Calu3 (cell line): Measurements from ENCODE around the gene CDRT4. TPM values are rescaled to one million over a fixed set of nuclear protein-coding genes. Genes with fewer than 3 reads are reported as not detected.
"Not testable (repeated sequence)": the region's sequence is repeated elsewhere in the genome, so short reads cannot be mapped to it uniquely, and the experiment has no call there.

ENCODE experiments used
- BruUV-seq: library from RNA; stranded (reverse); fragments of 400-500 nt; replicated peaks from 2 replicates; lab custom pipeline; 2021; lab: Mats Ljungman, UMichigan
- CTCF ChIA-PET: fragments of 300-600 bp; sonication (Branson Sonifier 250); formaldehyde crosslinking; loops from one replicate; lab custom pipeline; 2022; ENCODE audit warnings: antibody characterized with exemption; lab: Charles Lee
- DNase-seq: peaks from one replicate; pipeline ENCODE4 v3.0.0; 2022
- H3K27ac Mint-ChIP-seq: one replicate; pipeline ENCODE4 v1.8.0; 2022; ENCODE audit warnings: mixed read lengths; ENCODE audit not compliant: unreplicated experiment
- H3K27me3 Mint-ChIP-seq: one replicate; pipeline ENCODE4 v1.8.0; 2022; ENCODE audit warnings: mixed read lengths; ENCODE audit not compliant: unreplicated experiment
- H3K36me3 Mint-ChIP-seq: one replicate; pipeline ENCODE4 v1.8.0; 2022; ENCODE audit warnings: mild to moderate bottlenecking, moderate library complexity, mixed read lengths; ENCODE audit not compliant: insufficient read depth, unreplicated experiment
- H3K4me1 Mint-ChIP-seq: one replicate; pipeline ENCODE4 v1.8.0; 2022; ENCODE audit warnings: mild to moderate bottlenecking, low read depth, mixed read lengths; ENCODE audit not compliant: unreplicated experiment
- H3K4me3 Mint-ChIP-seq: one replicate; pipeline ENCODE4 v1.8.0; 2022; ENCODE audit warnings: mild to moderate bottlenecking, low read depth, moderate library complexity, mixed read lengths; ENCODE audit not compliant: unreplicated experiment
- H3K9me3 Mint-ChIP-seq: one replicate; pipeline ENCODE4 v1.8.0; 2022; ENCODE audit warnings: low read depth, mixed read lengths; ENCODE audit not compliant: unreplicated experiment
- CTCF ChIP-seq: fragments of 200-600 bp; IDR thresholded peaks from one replicate; pipeline ENCODE4 v1.8.0; 2022; ENCODE audit warnings: antibody characterized with exemption; ENCODE audit not compliant: unreplicated experiment
- intact Hi-C: fragments of 100-400 bp; cut with micrococcal nuclease; formaldehyde crosslinking; loops from one replicate; pipeline ENCODE4 v1.10.0; 2022; ENCODE audit not compliant: unreplicated experiment
- total RNA-seq: library from RNA; stranded (reverse); gene quantifications from 2 replicates; pipeline ENCODE4 v1.2.3, GENCODE V29; 2022

The CDRT4 gene
- total RNA-seq, 1 experiment from 2014 or later, result 2.8 TPM

DNA sequence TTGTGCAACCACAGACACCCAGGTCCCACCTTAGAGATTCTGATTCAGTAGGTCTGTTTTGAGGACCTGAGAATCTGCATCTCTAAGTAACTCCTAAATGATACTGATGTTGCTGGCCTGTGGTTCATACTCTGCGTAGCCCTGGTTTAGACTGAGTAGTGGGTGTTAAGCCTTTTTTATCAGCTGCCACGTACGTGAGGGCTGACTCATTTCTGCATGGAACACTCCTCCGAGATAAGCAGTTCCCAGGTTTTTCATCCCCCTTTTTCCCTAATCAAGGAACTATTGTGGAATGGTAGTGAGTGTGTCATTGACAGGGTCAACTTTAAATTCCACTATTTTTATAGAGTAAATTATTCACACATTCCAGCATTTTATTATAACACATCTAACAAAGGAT is 26.1 kb downstream of the CDRT4 start:
- Mint-ChIP-seq H3K36me3 (no peaks in the 10 kb centered on the region), H3K4me3 (no peak overlapping the region), H3K27me3 (no peaks in the 10 kb centered on the region), H3K4me1 (peaks cover 9% of the 10 kb centered on the region), H3K27ac (no peak overlapping the region), H3K9me3 (no peaks in the 10 kb centered on the region)
- intact Hi-C loops, result no loop called here
- DNase-seq, result no peak
- no TSS peak for BruUV-seq
- TF ChIP-seq CTCF, result no peak
- CTCF ChIA-PET, result no interaction called here

DNA sequence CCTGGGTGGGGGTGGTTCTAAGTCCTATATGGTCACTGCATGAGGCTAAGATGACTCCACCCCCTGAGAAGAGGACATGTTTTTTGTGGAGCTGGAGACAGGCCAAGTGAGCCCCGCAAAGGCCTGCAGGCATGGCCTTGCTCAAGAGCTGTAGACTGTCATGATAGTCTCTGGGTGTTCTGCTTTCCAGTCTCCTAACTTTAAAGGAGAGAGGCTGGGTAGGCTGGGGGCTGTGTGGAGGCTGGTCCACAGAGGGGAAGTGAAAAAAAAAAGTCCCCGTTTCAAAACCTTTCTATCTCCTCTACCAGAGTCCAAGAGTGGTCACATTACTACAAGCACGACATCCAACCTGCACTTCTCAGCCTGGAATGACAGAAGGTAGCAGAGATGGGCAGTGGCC is 27.1 kb downstream of the CDRT4 start:
- no peaks in the 10 kb centered on the region for H3K27me3 Mint-ChIP-seq
- TF ChIP-seq CTCF, result no peak
- no peak overlapping the region for H3K27ac Mint-ChIP-seq
- no peak overlapping the region for H3K4me3 Mint-ChIP-seq
- peaks cover 9% of the 10 kb centered on the region for H3K4me1 Mint-ChIP-seq
- no peaks in the 10 kb centered on the region for H3K36me3 Mint-ChIP-seq
- intact Hi-C loops, result no loop called here
- no peaks in the 10 kb centered on the region for H3K9me3 Mint-ChIP-seq
- CTCF ChIA-PET, result no interaction called here
- BruUV-seq, result no TSS peak
- no peak for DNase-seq

DNA sequence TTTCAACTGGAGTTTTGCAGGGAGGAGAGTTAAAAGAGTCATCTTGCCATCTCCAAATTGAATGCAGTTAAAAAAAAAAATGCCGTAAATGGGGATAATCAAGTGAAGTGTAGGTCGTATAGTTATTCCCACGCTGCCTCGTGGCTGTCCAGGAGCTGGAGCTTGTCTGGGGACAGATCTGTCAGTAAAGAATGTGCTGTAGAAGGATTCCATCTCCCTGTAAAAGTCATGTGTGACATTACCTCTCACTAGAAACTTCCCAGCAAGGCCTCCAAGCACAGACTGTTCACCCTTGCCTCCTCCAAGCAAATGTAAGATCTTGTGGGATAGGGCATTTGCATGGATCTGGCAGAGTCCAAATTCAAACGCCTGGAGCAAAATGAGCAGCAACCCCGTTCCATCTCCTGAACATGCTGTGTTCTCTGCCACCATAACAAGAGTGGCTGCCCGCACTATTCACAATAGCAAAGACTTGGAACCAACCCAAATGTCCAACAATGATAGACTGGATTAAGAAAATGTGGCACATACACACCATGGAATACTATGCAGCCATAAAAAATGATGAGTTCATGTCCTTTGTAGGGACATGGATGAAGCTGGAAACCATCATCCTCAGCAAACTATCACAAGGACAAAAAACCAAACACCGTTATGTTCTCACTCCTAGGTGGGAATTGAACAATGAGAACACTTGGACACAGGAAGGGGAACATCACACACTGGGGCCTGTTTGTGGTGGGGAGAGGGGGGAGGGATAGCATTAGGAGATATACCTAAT is 28.0 kb downstream of the CDRT4 start:
- DNase-seq, H3K4me3 Mint-ChIP-seq, H3K27ac Mint-ChIP-seq, H3K36me3 Mint-ChIP-seq, BruUV-seq, H3K27me3 Mint-ChIP-seq, intact Hi-C loops, H3K4me1 Mint-ChIP-seq, CTCF ChIA-PET, H3K9me3 Mint-ChIP-seq: not testable (repeated sequence)

DNA sequence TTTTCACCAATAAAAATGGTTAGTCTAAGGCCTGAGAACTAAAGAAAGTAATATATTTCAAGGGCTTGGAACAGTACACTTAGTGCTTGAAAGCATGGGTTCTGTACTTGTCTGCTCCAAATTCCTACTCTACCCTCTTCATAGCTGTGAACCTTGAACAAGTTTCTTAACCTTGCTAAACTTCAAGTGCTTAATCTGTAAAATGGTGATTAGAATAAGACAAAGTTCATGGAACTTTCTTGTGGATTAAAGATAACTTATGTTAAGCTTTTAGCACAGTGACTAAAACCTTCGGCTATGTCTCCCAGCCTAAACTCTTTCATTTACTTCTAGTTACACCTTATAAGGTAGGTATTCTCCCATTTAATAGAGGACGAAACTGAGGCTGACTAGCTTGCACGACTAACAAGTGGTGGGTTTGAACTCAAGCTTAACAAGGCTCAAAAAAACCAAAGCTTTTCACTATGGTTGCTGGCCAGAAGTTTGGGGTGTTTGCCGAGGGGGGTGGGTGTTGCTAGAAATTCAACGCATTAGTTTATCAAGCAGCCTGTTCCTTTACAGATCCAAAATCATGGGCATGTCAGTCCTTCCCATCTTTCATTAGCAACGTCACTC is 28.8 kb downstream of the CDRT4 start:
- Mint-ChIP-seq H3K36me3 (no peaks in the 10 kb centered on the region), H3K27ac (no peak overlapping the region), H3K9me3 (no peaks in the 10 kb centered on the region), H3K4me3 (no peak overlapping the region), H3K4me1 (peaks cover 9% of the 10 kb centered on the region), H3K27me3 (no peaks in the 10 kb centered on the region)
- no peak for DNase-seq
- CTCF ChIA-PET, result no interaction called here
- TF ChIP-seq CTCF, result no peak
- intact Hi-C loops, result no loop called here
- BruUV-seq, result no TSS peak

GRCh38 chr17:15437303-15437635 is 30.2 kb downstream of the CDRT4 start:
- intact Hi-C loops, result no loop called here
- CTCF ChIA-PET, result no interaction called here
- Mint-ChIP-seq H3K36me3 (no peaks in the 10 kb centered on the region), H3K4me3 (no peak overlapping the region), H3K27me3 (no peaks in the 10 kb centered on the region), H3K9me3 (no peaks in the 10 kb centered on the region), H3K4me1 (peaks cover 9% of the 10 kb centered on the region), H3K27ac (no peak overlapping the region)
- no peak for TF ChIP-seq CTCF
- no TSS peak for BruUV-seq
- DNase-seq, result no peak
